ENCODE measurements around the gene TRNP1. TPM values are rescaled to one million over a fixed set of nuclear protein-coding genes. Genes with fewer than 3 reads are reported as not detected.
"Not testable (repeated sequence)": the region's sequence is repeated elsewhere in the genome, so short reads cannot be mapped to it uniquely, and the experiment has no call there.

Gene TRNP1
- total and polyA plus RNA-seq, 4 donors = 2.0 to 23.1 (median 15.0) TPM

- no peak for TF ChIP-seq CTCF (IDR thresholded peaks at IDR 0.05; ENCODE audit: control extremely low read depth, extremely low read depth)
- Histone ChIP-seq H3K4me1 (ENCODE audit: control insufficient read depth in 5 of 5, insufficient read depth in 5 of 5, low read length in 5 of 5) (peaks cover 0 to 4% (median 0%) of the 10 kb centered on the region in 5 donors), H3K9ac (ENCODE audit: insufficient read depth in 1 of 2, low read length in 2 of 2) (no peak overlapping the region), H3K27me3 (ENCODE audit: control insufficient read depth in 3 of 3, insufficient read depth in 3 of 3, low read length in 2 of 3) (peaks cover 0 to 14% (median 7%) of the 10 kb centered on the region in 3 donors), H3K27ac (ENCODE audit: low read depth in 1 of 2, low read length in 1 of 2) (no peak overlapping the region), H3K9me3 (ENCODE audit: control insufficient read depth in 4 of 4, insufficient read depth in 3 of 4, low read length in 3 of 4) (no peaks in the 10 kb centered on the region), H3K4me3 (no peak overlapping the region), H3K36me3 (ENCODE audit: control insufficient read depth in 4 of 4, insufficient read depth in 4 of 4, low read length in 4 of 4) (no peaks in the 10 kb centered on the region)
- WGBS, 2 donors = 50 to 52% methylated on average over 2 of the region's 2 CpGs
- DNase-seq = no peak
- ATAC-seq (ENCODE audit: insufficient read depth, low FRiP score) = no peak
These were observed 6.8 kb upstream of the TRNP1 start for GRCh38 chr1:26986658-26987057.

- not testable (repeated sequence) for H3K36me3 ChIP-seq (ENCODE audit: control insufficient read depth in 4 of 4, insufficient read depth in 4 of 4, low read length in 4 of 4); DNase-seq; H3K9me3 ChIP-seq (ENCODE audit: control insufficient read depth in 4 of 4, insufficient read depth in 3 of 4, low read length in 3 of 4); H3K4me1 ChIP-seq (ENCODE audit: control insufficient read depth in 5 of 5, insufficient read depth in 5 of 5, low read length in 5 of 5); H3K9ac ChIP-seq (ENCODE audit: insufficient read depth in 1 of 2, low read length in 2 of 2); H3K27ac ChIP-seq (ENCODE audit: low read depth in 1 of 2, low read length in 1 of 2); ATAC-seq (ENCODE audit: insufficient read depth, low FRiP score); H3K4me3 ChIP-seq
- WGBS, 2 donors = 76 to 80% methylated on average over 12 of the region's 12 CpGs
- H3K27me3 ChIP-seq (ENCODE audit: control insufficient read depth in 3 of 3, insufficient read depth in 3 of 3, low read length in 2 of 3) = peaks cover 0 to 23% (median 20%) of the 10 kb centered on the region in 3 donors
These were observed 3.9 kb upstream of the TRNP1 start for GRCh38 chr1:26989403-26990109.

- no peak overlapping the region for H3K9ac ChIP-seq (ENCODE audit: insufficient read depth in 1 of 2, low read length in 2 of 2)
- no peak overlapping the region for H3K27ac ChIP-seq (ENCODE audit: low read depth in 1 of 2, low read length in 1 of 2)
- DNase-seq (no peak), ATAC-seq (ENCODE audit: insufficient read depth, low FRiP score) (no peak)
- H3K36me3 ChIP-seq (ENCODE audit: control insufficient read depth in 4 of 4, insufficient read depth in 4 of 4, low read length in 4 of 4) = no peaks in the 10 kb centered on the region
- no peak overlapping the region for H3K4me3 ChIP-seq
- TF ChIP-seq CTCF (IDR thresholded peaks at IDR 0.05; ENCODE audit: control extremely low read depth, extremely low read depth) = no peak
- peaks cover 0 to 12% (median 5%) of the 10 kb centered on the region in 5 donors for H3K4me1 ChIP-seq (ENCODE audit: control insufficient read depth in 5 of 5, insufficient read depth in 5 of 5, low read length in 5 of 5)
- no peaks in the 10 kb centered on the region for H3K9me3 ChIP-seq (ENCODE audit: control insufficient read depth in 4 of 4, insufficient read depth in 3 of 4, low read length in 3 of 4)
- WGBS, 2 donors = 31 to 41% methylated on average over 10 of the region's 10 CpGs
- H3K27me3 ChIP-seq (ENCODE audit: control insufficient read depth in 3 of 3, insufficient read depth in 3 of 3, low read length in 2 of 3) = peaks cover 0 to 43% (median 39%) of the 10 kb centered on the region in 3 donors
These were observed 2.0 kb upstream of the TRNP1 start for GRCh38 chr1:26991310-26992116.

Data from lung (tissue), 12 donors.